HepG2 (cell line): Measurements from ENCODE around the gene MAPK8IP3. TPM values are rescaled to one million over a fixed set of nuclear protein-coding genes. Genes with fewer than 3 reads are reported as not detected.

Experiments
- ATAC-seq: fragments of 200-7000 bp; cut with Tn5 transposase; 3 replicates; pipeline ENCODE4 v1.9.1; 2020; ENCODE audit warnings: mild to moderate bottlenecking, moderate library complexity
- BruUV-seq: library from RNA; stranded (reverse); fragments of 400-500 nt; replicated peaks from 2 replicates; lab custom pipeline; 2021; lab: Mats Ljungman, UMichigan
- CTCF ChIA-PET: fragments of 300-600 bp; formaldehyde crosslinking; extraction: SDS; loops from one replicate; lab custom pipeline; 2021; ENCODE audit warnings: low total read pairs, inconsistent platforms, low intra/inter-chr PET ratio; lab: Yijun Ruan, JAX
- POLR2A ChIA-PET: fragments of 350-600 bp; sonication (Branson Sonifier 250); formaldehyde crosslinking; loops from one replicate; lab custom pipeline; 2020; ENCODE audit warnings: antibody characterized with exemption, inconsistent platforms; lab: Yijun Ruan, JAX
- DNase-seq: peaks from one replicate; pipeline ENCODE4 v3.0.0-alpha.2; 2015; ENCODE audit warnings: low spot score
- FAIRE-seq: peaks from 3 replicates; lab custom pipeline; 2011; peaks lifted over from hg19 to GRCh38; lab: Jason Lieb, UNC
- H2AFZ ChIP-seq: one replicate; pipeline ENCODE4 v1.6.1; 2011; ENCODE audit warnings: low read length, inconsistent platforms
- H3K27ac ChIP-seq: fragments of 300-600 bp; 3 replicates; pipeline ENCODE4 v1.8.0; 2011; ENCODE audit warnings: mixed run types, mild to moderate bottlenecking, mixed read lengths, low read length, inconsistent platforms; ENCODE audit not compliant: insufficient read depth; ENCODE audit errors: extremely low read length
- H3K27me3 ChIP-seq, 2 experiments: fragments of 200-600 bp in 1 of 2; 2 replicates in 1 of 2; 3 replicates in 1 of 2; pipeline versions ENCODE4 v1.6.0 to v1.8.0; 2011; ENCODE audit warnings: low read length in 2 of 2, mild to moderate bottlenecking in 2 of 2, moderate library complexity in 2 of 2, inconsistent platforms in 1 of 2; ENCODE audit not compliant: insufficient read depth in 2 of 2, control insufficient read depth in 1 of 2
- H3K36me3 ChIP-seq, 2 experiments: fragments of 200-600 bp in 1 of 2; replicated peaks in 1 of 2; 2 replicates in 1 of 2; 3 replicates in 1 of 2; pipeline versions ENCODE4 v1.5.1 to v1.8.0; 2011; ENCODE audit warnings: low read length in 2 of 2, inconsistent platforms in 1 of 2; ENCODE audit not compliant: insufficient read depth in 2 of 2, control insufficient read depth in 1 of 2
- H3K4me1 ChIP-seq: 2 replicates; pipeline ENCODE4 v1.5.1; 2012; ENCODE audit warnings: low read length, inconsistent platforms; ENCODE audit not compliant: insufficient read depth
- H3K4me2 ChIP-seq: 2 replicates; pipeline ENCODE4 v1.6.0; 2011; ENCODE audit warnings: low read depth, low read length, inconsistent platforms
- H3K4me3 ChIP-seq, 3 experiments: fragments of 200-600 bp in 1 of 3; sonication (generic), shearing (Covaris generic) in 1 of 3; replicated peaks in 1 of 3; 2 replicates each; pipeline ENCODE4 v1.5.1; 2011 to 2016; ENCODE audit warnings: low read length in 3 of 3, inconsistent platforms in 2 of 3, low read depth in 2 of 3, mild to moderate bottlenecking in 2 of 3, control low read depth in 1 of 3, mixed read lengths in 1 of 3; ENCODE audit not compliant: insufficient read depth in 1 of 3
- H3K79me2 ChIP-seq: one replicate; pipeline ENCODE4 v1.6.1; 2011; ENCODE audit warnings: low read length, inconsistent platforms; ENCODE audit not compliant: insufficient read depth
- H3K9ac ChIP-seq: 2 replicates; pipeline ENCODE4 v1.6.0; 2011; ENCODE audit warnings: mild to moderate bottlenecking, low read depth, low read length, inconsistent platforms; ENCODE audit not compliant: insufficient read depth
- H3K9me3 ChIP-seq: 2 replicates; pipeline ENCODE4 v1.5.1; 2012; ENCODE audit warnings: mild to moderate bottlenecking, low read length
- H4K20me1 ChIP-seq: 2 replicates; pipeline ENCODE4 v1.6.0; 2011; ENCODE audit warnings: inconsistent platforms, mild to moderate bottlenecking, low read length, moderate library complexity; ENCODE audit not compliant: insufficient read depth
- ADNP ChIP-seq: sonication (generic); formaldehyde crosslinking; IDR thresholded peaks from 2 replicates; pipeline ENCODE4 v1.4.0; 2020; ENCODE audit warnings: missing genetic modification reagents
- ATF2 ChIP-seq: sonication (generic); formaldehyde crosslinking; IDR thresholded peaks from 2 replicates; pipeline ENCODE4 v1.4.0; 2020; ENCODE audit warnings: missing genetic modification reagents
- BCLAF1 ChIP-seq: fragments of 450-650 bp; IDR thresholded peaks from 2 replicates; pipeline ENCODE4 v1.6.1; 2017; ENCODE audit warnings: mild to moderate bottlenecking
- CBX2 ChIP-seq, 2 experiments: fragments of 200-600 bp in 1 of 2; sonication (generic); formaldehyde crosslinking in 1 of 2; IDR thresholded peaks; 2 replicates each; pipeline versions ENCODE4 v1.7.0 to v1.8.1; 2018 to 2022; ENCODE audit warnings: low read depth in 2 of 2, low read length in 1 of 2, mild to moderate bottlenecking in 1 of 2, missing genetic modification reagents in 1 of 2
- IKZF1 ChIP-seq: fragments of 450-650 bp; IDR thresholded peaks from 2 replicates; pipeline ENCODE4 v1.7.1; 2016
- NR2F1 ChIP-seq, 2 experiments: fragments of 450-650 bp in 1 of 2; formaldehyde crosslinking in 1 of 2; IDR thresholded peaks; 2 replicates each; pipeline versions ENCODE4 v1.5.0 to v1.6.1; 2016 to 2020; ENCODE audit warnings: mild to moderate bottlenecking in 1 of 2, missing compliant biosample characterization in 1 of 2, missing genetic modification reagents in 1 of 2, moderate library complexity in 1 of 2
- SAP130 ChIP-seq: IDR thresholded peaks from 2 replicates; pipeline ENCODE4 v1.6.1; 2016; ENCODE audit warnings: low read depth
- STAG1 ChIP-seq: sonication (generic); formaldehyde crosslinking; IDR thresholded peaks from 2 replicates; pipeline ENCODE4 v1.4.0; 2020; ENCODE audit warnings: missing genetic modification reagents
- ZBTB21 ChIP-seq: sonication (generic); formaldehyde crosslinking; IDR thresholded peaks from 2 replicates; pipeline ENCODE4 v1.4.0; 2020; ENCODE audit warnings: missing genetic modification reagents
- ZBTB26 ChIP-seq: IDR thresholded peaks from 2 replicates; pipeline ENCODE4 v1.6.1; 2016; ENCODE audit warnings: missing compliant biosample characterization, missing genetic modification reagents, borderline replicate concordance
- ZFX ChIP-seq: sonication (generic); formaldehyde crosslinking; IDR thresholded peaks from 2 replicates; pipeline ENCODE4 v1.4.0; 2020; ENCODE audit warnings: mild to moderate bottlenecking, low read depth, missing genetic modification reagents, moderate library complexity
- ZNF337 ChIP-seq: sonication (generic); formaldehyde crosslinking; IDR thresholded peaks from 2 replicates; pipeline ENCODE4 v1.5.1; 2020; ENCODE audit warnings: missing genetic modification reagents, low read depth, mild to moderate bottlenecking, borderline replicate concordance
- ZSCAN20 ChIP-seq: sonication (generic); formaldehyde crosslinking; IDR thresholded peaks from 2 replicates; pipeline ENCODE4 v1.4.0; 2020; ENCODE audit warnings: missing genetic modification reagents, mild to moderate bottlenecking, borderline replicate concordance
- WGBS: methylation state at CpG from one replicate; pipeline ENCODE4 v1.1.6; 2017; ENCODE audit warnings: low lambda C conversion rate; 5-methylcytosine and 5-hydroxymethylcytosine counted together
- in situ Hi-C: cut with HindIII; loops from 2 replicates; pipeline ENCODE4 v1.10.0; 2017; ENCODE audit warnings: low pct_unique_long_range_greater_than_20kb; ENCODE audit not compliant: extremely low pct_ligation_motif_present
- intact Hi-C: fragments of 100-400 bp; cut with micrococcal nuclease; formaldehyde crosslinking; loops from one replicate; pipeline ENCODE4 v1.10.0; 2022; ENCODE audit not compliant: unreplicated experiment
- polyA plus RNA-seq, 8 experiments: library from polyadenylated mRNA; depleted of rRNA in 3 of 8; stranded (reverse) in 7 of 8; unstranded in 1 of 8; fragments of >200 nt; fragmentation: Illumina TruSeq in 4 of 8; extraction: Trizol in 4 of 8; gene quantifications; 2 replicates each; pipeline versions ENCODE4 v1.2.1 to v1.2.3, GENCODE V29; 2011 to 2016; ENCODE audit warnings: low read depth in 4 of 8, missing spikeins in 1 of 8, mixed read lengths in 1 of 8; ENCODE audit not compliant: insufficient read depth in 1 of 8
- total RNA-seq, 5 experiments: library from RNA; depleted of rRNA; stranded (reverse); fragments of >200 nt; fragmentation: Illumina TruSeq; extraction: Trizol; gene quantifications; 2 replicates each; pipeline ENCODE4 v1.2.3, GENCODE V29; 2016; ENCODE audit warnings: low read depth in 1 of 5

The MAPK8IP3 gene
- total and polyA plus RNA-seq, 2 of the 13 experiments (the other 11 are each of a cell fraction or from before 2014, with no cell fraction given): 25.1 to 41.7 TPM

GRCh38 chr16:1706386-1707192, 594 bp downstream of the MAPK8IP3 start (continued):
- no peak for TF ChIP-seq CBX2 (IDR thresholded peaks at IDR 0.05; ENCODE audit: low read depth, low read length)
- no peak for TF ChIP-seq CBX2 (CRISPR knock-in tag; IDR thresholded peaks at IDR 0.05; ENCODE audit: low read depth)
- no peak for TF ChIP-seq SAP130
- no peak for TF ChIP-seq IKZF1
- no peak for TF ChIP-seq STAG1 (CRISPR knock-in tag)
- no peak for TF ChIP-seq ZNF337 (CRISPR knock-in tag)
- TF ChIP-seq ATF2 (CRISPR knock-in tag): no peak

- peaks cover 49% of the 10 kb centered on the region for H3K79me2 ChIP-seq
- peak overlapping the region; percentile 56 for H3K27ac ChIP-seq
- CTCF ChIA-PET: no interaction called here
- POLR2A ChIA-PET: interaction anchor here (0.6 to 3.9 kb wide), 4 partner anchors 29 to 257 kb away, joined by 3 to 37 read pairs (median 6); partner anchors contain the start of genes CRAMP1, EME2, IFT140 and JPT2
- peak overlapping the region; percentile 84 to 100 (median 99) for H3K4me3 ChIP-seq
- BruUV-seq: TSS peak; percentile 47
- H2AFZ ChIP-seq: no peak overlapping the region
- H3K4me2 ChIP-seq: peak overlapping the region; percentile 96
- H4K20me1 ChIP-seq: peaks cover 18% of the 10 kb centered on the region
- in situ Hi-C loops: no loop called here
- peaks cover 53% of the 10 kb centered on the region for H3K4me1 ChIP-seq
- WGBS: 1% methylated on average over 7 of the region's 16 CpGs
- DNase-seq: peak; percentile 41
- H3K9ac ChIP-seq: peak overlapping the region; percentile 97
- intact Hi-C loops: loop anchor here (10.0 kb wide), 1 partner anchor 92 kb away; the partner anchor contains the start of genes CRAMP1 and IFT140
- 0 out of 5 replicates have a peak, but pooled peaks cover 0 to 4% of the 10 kb centered on the region in 2 experiments for H3K36me3 ChIP-seq
- ATAC-seq: peak; percentile 43
- FAIRE-seq: peak; percentile 90
- no peaks in the 10 kb centered on the region for H3K9me3 ChIP-seq
- H3K27me3 ChIP-seq: no peaks in the 10 kb centered on the region; a peak in 1 of 5 replicates
- TF ChIP-seq NR2F1 (CRISPR knock-in tag; IDR thresholded peaks at IDR 0.05): no peak
- no peak for TF ChIP-seq BCLAF1
- no peak for TF ChIP-seq ADNP (CRISPR knock-in tag)
- no peak for TF ChIP-seq ZBTB26 (CRISPR knock-in tag)
- peak; percentile 67; the same call in 1 of the 2 replicates for TF ChIP-seq ZFX
- no peak for TF ChIP-seq ZSCAN20
- no peak for TF ChIP-seq ZBTB21
Observed at GRCh38 chr16:1707193-1707790, 1.3 kb downstream of the MAPK8IP3 start.
